Measurements from ENCODE around the gene CSTA.

DNA sequence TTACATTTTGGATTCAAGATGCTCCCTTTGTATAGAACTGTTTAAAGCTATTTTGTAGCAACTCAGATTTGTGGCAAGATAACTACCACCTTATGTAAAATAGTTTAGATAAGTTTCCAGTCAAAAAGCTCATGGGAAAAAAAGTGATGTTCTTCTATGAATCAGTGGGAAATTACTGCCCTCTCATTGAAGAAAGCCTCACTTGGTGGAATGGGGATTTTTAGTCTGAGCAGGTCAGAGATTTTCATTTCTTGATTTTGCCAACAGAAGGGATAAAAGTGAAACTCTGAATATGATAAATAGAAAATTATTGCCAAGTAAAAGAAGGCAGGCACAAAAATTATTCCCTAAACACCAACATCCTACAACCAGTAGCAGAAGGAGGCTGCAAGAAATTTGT, 25.8 kb upstream of the CSTA start:
- TF ChIP-seq, protein P1, sequence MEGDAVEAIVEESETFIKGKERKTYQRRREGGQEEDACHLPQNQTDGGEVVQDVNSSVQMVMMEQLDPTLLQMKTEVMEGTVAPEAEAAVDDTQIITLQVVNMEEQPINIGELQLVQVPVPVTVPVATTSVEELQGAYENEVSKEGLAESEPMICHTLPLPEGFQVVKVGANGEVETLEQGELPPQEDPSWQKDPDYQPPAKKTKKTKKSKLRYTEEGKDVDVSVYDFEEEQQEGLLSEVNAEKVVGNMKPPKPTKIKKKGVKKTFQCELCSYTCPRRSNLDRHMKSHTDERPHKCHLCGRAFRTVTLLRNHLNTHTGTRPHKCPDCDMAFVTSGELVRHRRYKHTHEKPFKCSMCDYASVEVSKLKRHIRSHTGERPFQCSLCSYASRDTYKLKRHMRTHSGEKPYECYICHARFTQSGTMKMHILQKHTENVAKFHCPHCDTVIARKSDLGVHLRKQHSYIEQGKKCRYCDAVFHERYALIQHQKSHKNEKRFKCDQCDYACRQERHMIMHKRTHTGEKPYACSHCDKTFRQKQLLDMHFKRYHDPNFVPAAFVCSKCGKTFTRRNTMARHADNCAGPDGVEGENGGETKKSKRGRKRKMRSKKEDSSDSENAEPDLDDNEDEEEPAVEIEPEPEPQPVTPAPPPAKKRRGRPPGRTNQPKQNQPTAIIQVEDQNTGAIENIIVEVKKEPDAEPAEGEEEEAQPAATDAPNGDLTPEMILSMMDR (IDR thresholded peaks at IDR 0.05; ENCODE audit: low read length), result no peak
- TF ChIP-seq EZH2 (IDR thresholded peaks at IDR 0.05; ENCODE audit: borderline replicate concordance, low read length), result no peak
